Cardiac fibroblast (primary cell): ENCODE measurements around the gene TPCN1.
"Not testable (repeated sequence)": the region's sequence is repeated elsewhere in the genome, so short reads cannot be mapped to it uniquely, and the experiment has no call there.

Experiments used
- DNase-seq, 2 donors: peaks; one replicate each; pipeline versions ENCODE4 v3.0.0 to v3.0.0-alpha.2; 2010; ENCODE audit warnings: low read depth in 2 of 2
- H3K4me3 ChIP-seq, 2 donors: replicated peaks in 1 of 2; 1 replicate in 1 of 2; 2 replicates in 1 of 2; pipeline ENCODE4 v1.5.1; 2011; ENCODE audit warnings: low read depth in 2 of 2, low read length in 2 of 2, mild to moderate bottlenecking in 2 of 2, moderate library complexity in 1 of 2
- CTCF ChIP-seq: IDR thresholded peaks from one replicate; pipeline ENCODE4 v1.5.1; 2011; ENCODE audit warnings: low read depth, mild to moderate bottlenecking, low read length, inconsistent platforms

TPCN1 gene

GRCh38 chr12:113202300-113203075, 18.8 kb upstream of the TPCN1 start:
- TF ChIP-seq CTCF: no peak
- no peak for DNase-seq
- H3K4me3 ChIP-seq: no peak overlapping the region

GRCh38 chr12:113203852-113204760, 17.2 kb upstream of the TPCN1 start:
- TF ChIP-seq CTCF: no peak
- no peak overlapping the region for H3K4me3 ChIP-seq
- peak; percentile 34 to 51 for DNase-seq

GRCh38 chr12:113204804-113205203, 16.5 kb upstream of the TPCN1 start:
- no peak for TF ChIP-seq CTCF
- H3K4me3 ChIP-seq: no peak overlapping the region
- DNase-seq: peak in 1 of 2 donors; percentile 38

- H3K4me3 ChIP-seq, DNase-seq: not testable (repeated sequence)
Observed at GRCh38 chr12:113206802-113207201, 14.5 kb upstream of the TPCN1 start.

GRCh38 chr12:113207613-113208040, 13.6 kb upstream of the TPCN1 start:
- TF ChIP-seq CTCF: no peak
- no peak for DNase-seq
- H3K4me3 ChIP-seq: no peak overlapping the region

- peak in 1 of 2 donors; percentile 57 for DNase-seq
- H3K4me3 ChIP-seq: no peak overlapping the region
- TF ChIP-seq CTCF: no peak
Observed at GRCh38 chr12:113208041-113208934, 13.0 kb upstream of the TPCN1 start.
